Sigmoid colon (tissue), 4 donors: ENCODE measurements around the gene LRRC7.

ENCODE experiments used
- CTCF ChIP-seq, 4 experiments: fragments of 450-650 bp in 3 of 4; fragments of 200-600 bp in 1 of 4; IDR thresholded peaks; one replicate each; pipeline ENCODE4 v1.5.1; 2016 to 2019; ENCODE audit warnings: antibody characterized with exemption in 4 of 4, mild to moderate bottlenecking in 3 of 4, moderate library complexity in 2 of 4
- POLR2AphosphoS5 ChIP-seq, 4 donors: sonication (generic); formaldehyde crosslinking; IDR thresholded peaks; one replicate each; pipeline ENCODE4 v1.6.1; 2017; ENCODE audit warnings: antibody characterized with exemption in 4 of 4

GRCh38 chr1:69835955-69836354 is 268.2 kb downstream of the LRRC7 start:
- no peak for TF ChIP-seq CTCF (IDR thresholded peaks at IDR 0.05)
- TF ChIP-seq POLR2AphosphoS5 (IDR thresholded peaks at IDR 0.05), result no peak
